GM08714 (cell line): ENCODE results near the gene GET3.

ENCODE experiments used
- H3K4me3 ChIP-seq: fragments of 200-500 bp; sonication (Bioruptor generic); 2 replicates; pipeline ENCODE4 v1.5.1; 2014; ENCODE audit warnings: mild to moderate bottlenecking, low read length, inconsistent platforms
- ZNF274 ChIP-seq: IDR thresholded peaks from 2 replicates; pipeline ENCODE4 v1.6.1; 2012; ENCODE audit warnings: mild to moderate bottlenecking, low read depth, low read length

Gene GET3

GRCh38 chr19:12752056-12752781 is 14.9 kb downstream of the GET3 start:
- TF ChIP-seq ZNF274, result no peak
- H3K4me3 ChIP-seq, result no peak overlapping the region

GRCh38 chr19:12754465-12755196 is 17.3 kb downstream of the GET3 start:
- TF ChIP-seq ZNF274, result no peak

DNA sequence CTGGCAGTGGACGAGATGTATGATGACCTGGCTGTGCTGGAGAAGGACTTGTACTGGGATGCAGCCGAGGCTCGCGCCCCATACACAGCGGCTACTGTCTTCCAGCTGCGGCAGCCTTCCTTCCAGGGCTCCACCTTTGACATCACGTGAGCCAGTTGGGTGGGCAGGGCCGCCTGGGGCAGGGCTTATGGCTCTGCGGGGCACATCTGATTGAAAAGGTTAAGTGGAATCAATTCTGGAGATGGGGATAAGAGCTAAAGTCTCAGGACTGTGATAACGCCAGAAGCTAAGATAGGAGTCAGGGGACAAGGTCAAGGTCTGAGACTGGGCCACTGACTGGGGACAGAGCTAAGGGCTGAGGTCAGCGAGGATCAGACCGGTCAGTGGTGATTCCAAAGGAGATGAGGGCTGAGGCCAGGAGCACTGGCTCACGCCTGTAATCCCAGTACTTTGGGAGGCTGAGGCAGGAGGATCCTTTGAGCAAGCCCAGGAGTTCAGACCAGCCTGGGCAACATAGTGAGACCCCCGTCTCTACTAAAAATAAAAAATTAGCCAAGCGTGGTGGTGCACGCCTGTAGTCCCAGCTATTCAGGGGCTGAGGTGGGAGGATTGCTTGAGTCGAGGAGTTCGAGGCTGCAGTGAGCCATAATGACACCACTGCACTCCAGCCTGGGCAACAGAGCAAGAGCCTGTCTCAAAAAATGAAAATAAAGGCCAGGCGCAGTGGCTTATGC is 19.0 kb downstream of the GET3 start:
- no peak for TF ChIP-seq ZNF274
- H3K4me3 ChIP-seq, result no peak overlapping the region

More at GRCh38 chr19:12754465-12755196, 17.3 kb downstream of the GET3 start:
- H3K4me3 ChIP-seq, result no peak overlapping the region

DNA sequence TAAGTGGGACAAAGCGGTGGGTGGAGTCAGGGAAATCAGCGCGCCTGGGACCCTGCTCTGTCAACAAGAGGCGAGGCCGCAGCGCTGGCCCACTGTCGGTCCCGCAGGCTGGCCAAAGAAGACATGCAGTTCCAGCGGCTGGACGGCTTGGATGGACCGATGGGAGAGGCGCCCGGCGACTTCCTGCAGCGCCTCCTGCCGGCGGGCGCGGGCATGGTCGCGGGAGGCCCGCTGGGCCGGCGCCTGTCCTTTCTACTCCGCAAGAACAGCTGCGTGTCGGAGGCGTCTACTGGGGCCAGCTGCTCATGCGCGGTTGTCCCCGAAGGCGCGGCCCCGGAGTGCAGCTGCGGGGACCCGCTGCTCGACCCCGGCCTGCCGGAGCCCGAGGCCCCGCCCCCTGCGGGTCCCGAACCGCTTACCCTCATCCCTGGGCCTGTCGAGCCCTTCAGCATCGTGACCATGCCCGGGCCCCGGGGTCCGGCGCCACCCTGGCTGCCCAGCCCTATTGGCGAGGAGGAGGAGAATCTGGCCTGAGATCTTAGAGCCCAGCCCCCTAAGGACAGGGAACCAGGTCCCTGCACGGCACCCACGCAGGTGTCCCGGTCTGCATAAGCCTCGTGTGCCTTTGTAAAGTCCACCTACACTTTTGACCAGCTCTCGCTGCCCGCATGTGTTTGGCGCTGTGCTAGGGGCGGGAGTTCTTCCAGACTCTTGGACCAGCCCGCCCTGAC is 20.4 kb downstream of the GET3 start:
- no peak overlapping the region; the same call in 1 of the 2 replicates for H3K4me3 ChIP-seq
- TF ChIP-seq ZNF274, result no peak

DNA sequence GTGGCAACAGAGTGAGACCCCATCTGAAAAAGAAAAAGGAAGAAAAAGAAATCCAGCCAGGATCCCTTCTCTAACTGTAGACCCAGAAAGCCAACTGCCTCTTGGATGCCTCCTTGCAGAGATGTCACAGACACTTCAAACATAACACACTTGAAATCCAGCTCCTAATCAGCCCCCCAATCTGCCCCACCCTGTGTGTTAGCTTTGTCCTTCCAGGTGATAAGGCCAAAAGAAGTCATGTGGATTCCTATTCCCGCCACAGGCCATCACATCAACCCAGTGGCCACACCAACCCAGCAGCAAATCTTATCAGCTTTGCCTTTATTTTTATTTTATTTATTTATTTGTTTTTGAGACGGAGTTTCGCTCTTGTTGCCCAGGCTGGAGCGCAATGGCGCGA is 22.4 kb downstream of the GET3 start:
- H3K4me3 ChIP-seq, result no peak overlapping the region
- no peak for TF ChIP-seq ZNF274

- no peak overlapping the region for H3K4me3 ChIP-seq
- no peak for TF ChIP-seq ZNF274
These were observed 25.8 kb downstream of the GET3 start for GRCh38 chr19:12763100-12763499.

DNA sequence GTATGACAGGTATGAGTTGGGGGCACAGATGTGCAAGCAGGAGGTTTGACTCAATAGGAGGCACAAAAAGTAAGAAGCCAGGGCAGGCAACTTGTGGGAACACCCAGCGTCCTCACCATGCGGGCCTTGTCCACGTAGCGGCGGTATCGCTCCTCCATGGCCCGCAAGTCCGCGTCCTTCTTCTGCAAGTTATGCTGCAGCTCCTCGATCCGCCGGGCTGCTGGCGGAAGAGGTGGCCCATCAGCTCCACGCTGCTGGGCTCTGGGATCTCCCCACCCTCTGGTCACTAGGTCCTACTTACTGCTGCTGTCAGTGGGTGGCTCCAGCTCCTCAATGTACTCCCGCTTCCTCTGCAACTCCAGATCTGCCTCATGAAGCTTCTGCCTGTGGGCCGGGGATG is 27.4 kb downstream of the GET3 start:
- H3K4me3 ChIP-seq, result no peak overlapping the region
- no peak for TF ChIP-seq ZNF274

DNA sequence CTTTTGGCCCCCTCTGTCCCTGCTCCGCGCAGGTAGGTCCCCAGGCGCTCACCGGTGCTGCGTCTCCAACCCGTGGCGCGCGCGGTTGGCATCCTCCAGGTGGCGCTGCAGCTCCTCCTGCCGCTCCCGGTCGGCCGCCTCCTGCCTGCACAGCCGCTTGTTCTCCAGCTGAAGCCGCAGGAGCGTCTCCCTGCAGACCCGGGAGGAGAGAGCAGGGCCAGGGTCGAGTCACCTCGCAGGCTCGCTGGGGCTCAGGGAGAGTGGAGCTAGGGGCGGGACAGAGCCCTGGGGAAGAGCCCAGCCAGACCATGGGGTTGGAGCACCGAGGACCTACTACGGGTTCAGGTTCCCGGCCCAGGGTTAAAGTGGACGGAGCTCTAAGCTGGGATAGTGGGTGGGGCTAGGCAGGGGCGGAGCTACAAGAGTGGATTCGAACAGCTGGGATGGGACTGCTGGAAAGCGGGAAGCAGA is 28.8 kb downstream of the GET3 start:
- no peak overlapping the region for H3K4me3 ChIP-seq

DNA sequence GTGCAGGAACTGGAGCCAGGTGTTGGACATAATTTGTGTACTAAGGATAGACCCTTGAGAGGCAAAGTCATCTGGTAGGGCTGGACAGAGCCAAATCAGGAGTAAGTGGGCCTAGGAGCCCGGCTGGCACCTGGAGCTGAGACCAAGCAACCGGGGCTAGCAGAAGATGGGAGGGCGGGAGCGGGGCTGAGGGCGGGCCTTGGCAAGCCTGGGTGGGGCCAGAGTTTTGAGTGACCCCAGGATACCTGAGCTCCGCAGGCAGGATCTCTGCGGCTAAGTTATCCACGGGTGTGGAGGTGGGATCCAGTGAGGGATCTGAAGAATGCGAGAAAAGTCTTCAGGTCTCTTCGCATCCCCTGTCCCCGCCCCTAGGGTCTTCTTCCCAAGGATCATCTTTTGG is 29.9 kb downstream of the GET3 start:
- H3K4me3 ChIP-seq, result no peak overlapping the region
- no peak for TF ChIP-seq ZNF274

More for the DNA sequence above, 28.8 kb downstream of the GET3 start:
- no peak for TF ChIP-seq ZNF274

- no peak for TF ChIP-seq ZNF274
- H3K4me3 ChIP-seq, result no peak overlapping the region
These were observed 30.4 kb downstream of the GET3 start for GRCh38 chr19:12767666-12768065.

- TF ChIP-seq ZNF274, result no peak
- no peak overlapping the region for H3K4me3 ChIP-seq
These were observed 32.4 kb downstream of the GET3 start for GRCh38 chr19:12769689-12770088.

- no peak overlapping the region for H3K4me3 ChIP-seq
- no peak for TF ChIP-seq ZNF274
These were observed 33.6 kb downstream of the GET3 start for GRCh38 chr19:12770922-12771321.

DNA sequence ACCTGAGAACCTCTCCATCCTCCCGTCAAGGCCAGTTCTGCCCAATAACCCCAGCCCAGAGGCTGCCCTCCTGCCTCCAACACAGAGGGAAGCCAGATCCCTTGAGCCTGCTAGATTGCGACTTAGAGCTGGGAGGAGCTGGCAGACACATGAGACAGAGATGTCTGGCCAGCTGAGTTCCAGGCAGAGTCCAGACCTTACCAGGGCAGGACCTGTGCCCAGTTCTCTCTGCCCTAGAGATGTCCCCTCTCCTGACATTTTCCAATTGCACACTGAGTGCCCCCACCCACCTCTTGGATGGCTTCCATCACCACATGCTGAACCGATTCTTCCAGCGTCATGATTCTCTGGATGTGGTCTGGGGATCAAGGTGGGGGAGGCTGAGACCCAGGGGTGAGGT is 35.0 kb downstream of the GET3 start:
- no peak overlapping the region for H3K4me3 ChIP-seq
- no peak for TF ChIP-seq ZNF274

GRCh38 chr19:12773571-12773970 is 36.3 kb downstream of the GET3 start:
- H3K4me3 ChIP-seq, result no peak overlapping the region
- no peak for TF ChIP-seq ZNF274
